DND-41 (cell line): ENCODE measurements around the gene HTRA3.

ENCODE experiments used
- ATAC-seq: fragments of 200-7000 bp; cut with Tn5 transposase; 3 replicates; pipeline ENCODE4 v1.9.1; 2021; ENCODE audit warnings: low read depth; ENCODE audit not compliant: insufficient read depth
- DNase-seq: peaks from one replicate; pipeline ENCODE4 v3.0.0-alpha.2; 2020
- H2AFZ ChIP-seq: 2 replicates; pipeline ENCODE4 v1.6.0; 2012; ENCODE audit warnings: low read depth, low read length
- H3K27ac ChIP-seq: 2 replicates; pipeline ENCODE4 v1.5.1; 2012; ENCODE audit warnings: low read length, inconsistent platforms
- H3K27me3 ChIP-seq: fragments of 200-600 bp; sonication (generic); 2 replicates; pipeline ENCODE4 v1.6.0; 2012; ENCODE audit warnings: low read length, mild to moderate bottlenecking, inconsistent platforms; ENCODE audit not compliant: insufficient read depth, poor library complexity
- H3K36me3 ChIP-seq: 2 replicates; pipeline ENCODE4 v1.5.1; 2012; ENCODE audit warnings: low read length, inconsistent platforms; ENCODE audit not compliant: insufficient read depth
- H3K4me1 ChIP-seq: 2 replicates; pipeline ENCODE4 v1.5.1; 2012; ENCODE audit warnings: mild to moderate bottlenecking, low read length; ENCODE audit not compliant: insufficient read depth
- H3K4me2 ChIP-seq: 2 replicates; pipeline ENCODE4 v1.6.0; 2012; ENCODE audit warnings: mild to moderate bottlenecking, moderate library complexity, low read length, inconsistent platforms; ENCODE audit not compliant: insufficient read depth
- H3K4me3 ChIP-seq, 2 experiments: fragments of 200-600 bp in 1 of 2; shearing (Covaris generic) in 1 of 2; 2 replicates each; pipeline ENCODE4 v1.5.1; 2012 to 2016; ENCODE audit warnings: inconsistent platforms in 2 of 2, low read length in 2 of 2, mild to moderate bottlenecking in 2 of 2, low read depth in 1 of 2, moderate library complexity in 1 of 2
- H3K79me2 ChIP-seq: 2 replicates; pipeline ENCODE4 v1.6.0; 2012; ENCODE audit warnings: low read length, inconsistent platforms; ENCODE audit not compliant: insufficient read depth
- H3K9ac ChIP-seq: 2 replicates; pipeline ENCODE4 v1.6.0; 2012; ENCODE audit warnings: low read depth, mild to moderate bottlenecking, inconsistent platforms, low read length, moderate library complexity
- H3K9me3 ChIP-seq: 2 replicates; pipeline ENCODE4 v1.5.1; 2012; ENCODE audit warnings: low read length, moderate library complexity, mild to moderate bottlenecking, inconsistent platforms; ENCODE audit not compliant: insufficient read depth, severe bottlenecking
- H4K20me1 ChIP-seq: 2 replicates; pipeline ENCODE4 v1.6.0; 2012; ENCODE audit warnings: low read length; ENCODE audit not compliant: insufficient read depth
- CTCF ChIP-seq: IDR thresholded peaks from 2 replicates; pipeline ENCODE4 v1.5.1; 2012; ENCODE audit warnings: borderline replicate concordance, low read length, moderate library complexity, mild to moderate bottlenecking; ENCODE audit not compliant: poor library complexity, severe bottlenecking; ENCODE audit errors: extremely low read depth
- EZH2 ChIP-seq: IDR thresholded peaks from 3 replicates; pipeline ENCODE4 v1.6.1; 2012; ENCODE audit warnings: borderline replicate concordance, low read depth, mild to moderate bottlenecking, moderate library complexity, low read length, inconsistent platforms; ENCODE audit not compliant: severe bottlenecking

HTRA3 gene

GRCh38 chr4:8278421-8279287 is 9.1 kb downstream of the HTRA3 start:
- Histone ChIP-seq H3K27ac (no peak overlapping the region), H4K20me1 (no peaks in the 10 kb centered on the region; the same call in 1 of the 2 replicates), H3K9me3 (no peaks in the 10 kb centered on the region), H2AFZ (no peak overlapping the region), H3K79me2 (no peaks in the 10 kb centered on the region), H3K4me1 (no peaks in the 10 kb centered on the region), H3K4me3 (no peak overlapping the region), H3K27me3 (no peaks in the 10 kb centered on the region), H3K4me2 (no peak overlapping the region), H3K9ac (no peak overlapping the region), H3K36me3 (no peaks in the 10 kb centered on the region)
- TF ChIP-seq CTCF (no peak), EZH2 (no peak)
- DNase-seq (no peak), ATAC-seq (no peak)

GRCh38 chr4:8279321-8280157 is 10.0 kb downstream of the HTRA3 start:
- Histone ChIP-seq H2AFZ (no peak overlapping the region), H3K79me2 (no peaks in the 10 kb centered on the region), H3K27me3 (no peaks in the 10 kb centered on the region), H3K36me3 (no peaks in the 10 kb centered on the region), H3K4me3 (no peak overlapping the region), H3K9ac (no peak overlapping the region), H3K27ac (no peak overlapping the region), H3K4me1 (no peaks in the 10 kb centered on the region), H3K9me3 (no peaks in the 10 kb centered on the region), H4K20me1 (no peaks in the 10 kb centered on the region; the same call in 1 of the 2 replicates), H3K4me2 (no peak overlapping the region)
- DNase-seq (no peak), ATAC-seq (no peak)
- no peak for TF ChIP-seq CTCF

GRCh38 chr4:8280158-8280875 is 10.8 kb downstream of the HTRA3 start:
- Histone ChIP-seq H3K79me2 (no peaks in the 10 kb centered on the region), H2AFZ (no peak overlapping the region), H3K36me3 (no peaks in the 10 kb centered on the region), H3K27ac (no peak overlapping the region), H3K4me1 (no peaks in the 10 kb centered on the region), H4K20me1 (no peaks in the 10 kb centered on the region; the same call in 1 of the 2 replicates), H3K27me3 (no peaks in the 10 kb centered on the region), H3K9ac (no peak overlapping the region), H3K4me3 (no peak overlapping the region), H3K9me3 (no peaks in the 10 kb centered on the region), H3K4me2 (no peak overlapping the region)
- TF ChIP-seq EZH2 (no peak), CTCF (no peak)
- DNase-seq (no peak), ATAC-seq (no peak)
